H1 (cell line): Measurements from ENCODE around the gene FAM83G.

ENCODE experiments used
- CBX8 ChIP-seq: fragments of 300-800, 300-1000 bp; sonication (generic); IDR thresholded peaks from 2 replicates; pipeline ENCODE4 v1.7.1; 2016; ENCODE audit warnings: low read depth, low read length, borderline replicate concordance
- CHD1 ChIP-seq: IDR thresholded peaks from 2 replicates; pipeline ENCODE4 v1.6.1; 2012; ENCODE audit warnings: low read depth, low read length, improper control_type of control experiment
- CTCF ChIP-seq, 3 experiments: IDR thresholded peaks; 1 replicate in 2 of 3; 2 replicates in 1 of 3; pipeline versions ENCODE4 v1.5.1 to v1.6.1; 2011; ENCODE audit warnings: low read length in 3 of 3, mild to moderate bottlenecking in 3 of 3, inconsistent platforms in 2 of 3, low read depth in 1 of 3, moderate library complexity in 1 of 3; ENCODE audit not compliant: insufficient read depth in 1 of 3; ENCODE audit errors: control extremely low read depth in 1 of 3
- E2F6 ChIP-seq: IDR thresholded peaks from 2 replicates; pipeline ENCODE4 v1.6.1; 2012; ENCODE audit warnings: inconsistent platforms
- POLR2AphosphoS5 ChIP-seq: IDR thresholded peaks from 2 replicates; pipeline ENCODE4 v1.6.1; 2011; ENCODE audit warnings: low read depth, low read length
- SIRT6 ChIP-seq: IDR thresholded peaks from one replicate; pipeline ENCODE4 v1.7.1; 2012; ENCODE audit warnings: low read length, inconsistent platforms
- TBP ChIP-seq: IDR thresholded peaks from 2 replicates; pipeline ENCODE4 v1.6.1; 2011; ENCODE audit warnings: low read depth, low read length, improper control_type of control experiment

- no peak for TF ChIP-seq E2F6
- no peak for TF ChIP-seq TBP
- TF ChIP-seq CHD1 = no peak
- TF ChIP-seq CBX8 = no peak
- TF ChIP-seq CTCF (IDR thresholded peaks at IDR 0.05; ENCODE audit: control extremely low read depth in 1 of 3, insufficient read depth in 1 of 3, low read depth in 1 of 3, low read length in 3 of 3) = no peak
- TF ChIP-seq POLR2AphosphoS5 = no peak
- TF ChIP-seq SIRT6 = no peak
Measured at GRCh38 chr17:19017804-19018599, 13.4 kb upstream of the FAM83G start.
